Stimulated activated CD4-positive, alpha-beta T cell treated with anti-CD3 and anti-CD28 coated beads, TNF-alpha, amount 100 ng/mL, for 24 hours (primary cell): ENCODE results near the gene TSR2.
"Not testable (repeated sequence)": the region's sequence is repeated elsewhere in the genome, so short reads cannot be mapped to it uniquely, and the experiment has no call there.

Experiments
- DNase-seq, 3 experiments: peaks; one replicate each; pipeline ENCODE4 v3.0.0-alpha.2; 2020; ENCODE audit warnings: low read depth in 3 of 3

TSR2 gene

GRCh38 chrX:54473993-54474859 is 34.0 kb downstream of the TSR2 start:
- no peak for DNase-seq

GRCh38 chrX:54479136-54480111 is 39.2 kb downstream of the TSR2 start:
- no peak for DNase-seq

GRCh38 chrX:54482839-54483593 is 42.8 kb downstream of the TSR2 start:
- no peak for DNase-seq

- no peak for DNase-seq
Measured at GRCh38 chrX:54483946-54484345, 43.7 kb downstream of the TSR2 start.

- DNase-seq, result no peak
Measured at GRCh38 chrX:54484666-54485065, 44.5 kb downstream of the TSR2 start.

- DNase-seq, result not testable (repeated sequence)
Measured at GRCh38 chrX:54489819-54490218, 49.6 kb downstream of the TSR2 start.

- DNase-seq, result no peak
Measured at GRCh38 chrX:54492340-54492739, 52.1 kb downstream of the TSR2 start.

- no peak for DNase-seq
Measured at GRCh38 chrX:54494166-54494988, 54.2 kb downstream of the TSR2 start.
